HEK293T (cell line): ENCODE data around the gene CELSR2.

ENCODE experiments used
- ARNT ChIP-seq: fragments of 450-650 bp; IDR thresholded peaks from 2 replicates; pipeline ENCODE4 v1.6.1; 2017; ENCODE audit warnings: mild to moderate bottlenecking
- BHLHE40 ChIP-seq: fragments of 450-650 bp; IDR thresholded peaks from 2 replicates; pipeline ENCODE4 v1.6.1; 2016; ENCODE audit warnings: mild to moderate bottlenecking, moderate library complexity, borderline replicate concordance
- FOXA1 ChIP-seq: fragments of 450-650 bp; IDR thresholded peaks from 2 replicates; pipeline ENCODE4 v1.6.1; 2016; ENCODE audit warnings: mild to moderate bottlenecking
- FOXK2 ChIP-seq: fragments of 450-650 bp; IDR thresholded peaks from 2 replicates; pipeline ENCODE4 v1.6.1; 2016; ENCODE audit warnings: mild to moderate bottlenecking
- FOXM1 ChIP-seq: fragments of 450-650 bp; IDR thresholded peaks from 2 replicates; pipeline ENCODE4 v1.6.1; 2017; ENCODE audit warnings: mild to moderate bottlenecking, borderline replicate concordance
- NFRKB ChIP-seq: fragments of 450-650 bp; IDR thresholded peaks from 2 replicates; pipeline ENCODE4 v1.6.1; 2016; ENCODE audit warnings: mild to moderate bottlenecking, moderate library complexity
- PKNOX1 ChIP-seq: fragments of 450-650 bp; IDR thresholded peaks from 2 replicates; pipeline ENCODE4 v1.6.1; 2016
- SP1 ChIP-seq: fragments of 450-650 bp; IDR thresholded peaks from 2 replicates; pipeline ENCODE4 v1.6.1; 2017
- SUZ12 ChIP-seq: fragments of 450-650 bp; IDR thresholded peaks from 2 replicates; pipeline ENCODE4 v1.6.1; 2016; ENCODE audit warnings: mild to moderate bottlenecking
- TARDBP ChIP-seq: fragments of 450-650 bp; IDR thresholded peaks from 2 replicates; pipeline ENCODE4 v1.6.1; 2016
- ZNF384 ChIP-seq: fragments of 450-650 bp; IDR thresholded peaks from 2 replicates; pipeline ENCODE4 v1.6.1; 2016

GRCh38 chr1:109269212-109269980 lies 20.1 kb downstream of the CELSR2 start:
- no peak for TF ChIP-seq FOXA1
- no peak for TF ChIP-seq SUZ12
- no peak for TF ChIP-seq FOXM1
- no peak for TF ChIP-seq FOXK2
- no peak for TF ChIP-seq ARNT
- TF ChIP-seq ZNF384 = no peak
- no peak for TF ChIP-seq SP1
- TF ChIP-seq BHLHE40 = no peak
- no peak for TF ChIP-seq PKNOX1
- no peak for TF ChIP-seq NFRKB
- TF ChIP-seq TARDBP = no peak
